Measurements from ENCODE around the gene DCDC2C. TPM values are rescaled to one million over a fixed set of nuclear protein-coding genes. Genes with fewer than 3 reads are reported as not detected.

Gene DCDC2C
- total and polyA plus RNA-seq, 2 donors (not counting 3 experiments of a cell fraction or from before 2014, with no cell fraction given), result not detected

- Histone ChIP-seq H3K9me1 (replicated peaks; ENCODE audit: control insufficient read depth, extremely low read depth, insufficient read depth, low read length) (no peaks in the 10 kb centered on the region), H2AFZ (ENCODE audit: low read depth, low read length) (no peak overlapping the region), H3K9ac (replicated peaks; ENCODE audit: extremely low read depth, insufficient read depth, low read length) (no peak overlapping the region), H3K4me2 (ENCODE audit: insufficient read depth, low read length) (no peak overlapping the region), H3K4me1 (ENCODE audit: control insufficient read depth, extremely low read depth, insufficient read depth, low read length) (peaks cover 4% of the 10 kb centered on the region), H3K27me3 (ENCODE audit: control insufficient read depth in 2 of 2, insufficient read depth in 2 of 2, low read length in 2 of 2) (no peaks in the 10 kb centered on the region), H3K79me2 (ENCODE audit: control insufficient read depth, insufficient read depth, low read length) (no peaks in the 10 kb centered on the region), H3K4me3 (replicated peaks in 1 of 3; ENCODE audit: insufficient read depth in 1 of 3, low read depth in 1 of 3, low read length in 3 of 3) (no peak overlapping the region), H3K36me3 (ENCODE audit: control insufficient read depth in 2 of 2, extremely low read depth in 1 of 2, insufficient read depth in 2 of 2, low read length in 2 of 2) (no peaks in the 10 kb centered on the region), H4K20me1 (replicated peaks; ENCODE audit: control insufficient read depth, extremely low read depth, insufficient read depth, low read length) (no peaks in the 10 kb centered on the region), H3K9me3 (replicated peaks; ENCODE audit: control insufficient read depth, insufficient read depth, low read length) (no peaks in the 10 kb centered on the region), H3K27ac (ENCODE audit: insufficient read depth, low read depth, low read length) (no peak overlapping the region)
- TF ChIP-seq JUN (IDR thresholded peaks at IDR 0.05; ENCODE audit: borderline replicate concordance, insufficient read depth, insufficient read length, low read depth) (no peak), GATA2 (IDR thresholded peaks at IDR 0.05; ENCODE audit: insufficient read depth, insufficient read length, low read depth, low read length) (no peak), CTCF (IDR thresholded peaks at IDR 0.05; ENCODE audit: extremely low read depth in 1 of 2, insufficient read depth in 1 of 2, low read depth in 1 of 2, low read length in 2 of 2) (no peak), MYC (IDR thresholded peaks at IDR 0.05; ENCODE audit: low read depth, low read length) (no peak), POLR2A (IDR thresholded peaks at IDR 0.05; ENCODE audit: low read depth, low read length) (no peak), POLR2AphosphoS5 (IDR thresholded peaks at IDR 0.05; ENCODE audit: insufficient read depth, low read depth, low read length) (no peak), EZH2 (IDR thresholded peaks at IDR 0.05; ENCODE audit: borderline replicate concordance, low read depth, low read length, severe bottlenecking) (no peak), MAX (IDR thresholded peaks at IDR 0.05; ENCODE audit: insufficient read depth, insufficient read length) (no peak), FOS (IDR thresholded peaks at IDR 0.05; ENCODE audit: borderline replicate concordance, insufficient read depth, low read length) (no peak)
- FAIRE-seq (no peak), DNase-seq (ENCODE audit: low read depth, low spot score) (no peak)
- intact Hi-C loops (cut with micrococcal nuclease), result loop anchor here (5.0 kb wide), 1 partner anchor 1036 kb away; no protein-coding TSS in a partner anchor
- no TSS peak for BruUV-seq (replicated peaks)
- dilution Hi-C loops (cut with MboI; ENCODE audit: extremely low pct_ligation_motif_present, low sequenced_read_pairs), result no loop called here
- CTCF ChIA-PET, result interaction anchor here (2.0 to 5.0 kb wide), 3 partner anchors 54 to 1036 kb away, joined by 21 to 49 read pairs (median 40); no protein-coding TSS in a partner anchor
- POLR2A ChIA-PET, result no interaction called here
Measured at GRCh38 chr2:3726511-3726910, 23.1 kb downstream of the DCDC2C start.
